NCI-H1930 (cell line): ENCODE data around the gene SCART1.
"Not testable (repeated sequence)": the region's sequence is repeated elsewhere in the genome, so short reads cannot be mapped to it uniquely, and the experiment has no call there.

ENCODE experiments used
- DNase-seq, 2 experiments: peaks; one replicate each; lab custom pipeline; 2025; lab: John Stamatoyannopoulos, UW

Gene SCART1

GRCh38 chr10:133432789-133433188 lies 21.0 kb upstream of the SCART1 start:
- not testable (repeated sequence) for DNase-seq

DNA sequence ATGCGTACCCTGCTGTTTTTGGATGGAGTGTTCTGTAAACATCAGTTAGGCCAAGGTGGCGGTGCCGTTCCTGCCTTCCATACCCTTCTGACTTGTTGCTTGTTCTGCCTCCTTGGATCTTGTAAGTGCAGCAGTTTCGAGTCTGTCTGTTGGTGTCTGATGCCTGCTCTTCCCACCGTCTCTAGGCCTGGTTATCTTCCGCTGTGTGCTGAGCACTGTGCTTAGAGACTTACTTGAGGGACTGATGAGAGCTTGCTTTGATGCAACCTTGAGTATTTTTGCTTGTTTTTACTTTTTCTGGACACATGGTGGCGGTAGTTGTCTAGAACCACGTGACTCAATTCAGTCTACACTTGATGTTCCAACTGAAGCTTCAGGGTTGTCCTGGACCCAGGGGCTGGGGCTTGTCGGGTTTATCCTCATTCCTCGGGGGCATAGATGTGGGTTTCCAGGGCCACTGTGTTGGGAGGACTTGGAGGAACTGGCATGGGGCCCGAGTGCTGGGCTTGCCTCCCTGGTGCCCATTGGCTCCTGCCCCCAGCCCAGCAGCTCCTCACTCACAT lies 15.0 kb upstream of the SCART1 start:
- no peak for DNase-seq

DNA sequence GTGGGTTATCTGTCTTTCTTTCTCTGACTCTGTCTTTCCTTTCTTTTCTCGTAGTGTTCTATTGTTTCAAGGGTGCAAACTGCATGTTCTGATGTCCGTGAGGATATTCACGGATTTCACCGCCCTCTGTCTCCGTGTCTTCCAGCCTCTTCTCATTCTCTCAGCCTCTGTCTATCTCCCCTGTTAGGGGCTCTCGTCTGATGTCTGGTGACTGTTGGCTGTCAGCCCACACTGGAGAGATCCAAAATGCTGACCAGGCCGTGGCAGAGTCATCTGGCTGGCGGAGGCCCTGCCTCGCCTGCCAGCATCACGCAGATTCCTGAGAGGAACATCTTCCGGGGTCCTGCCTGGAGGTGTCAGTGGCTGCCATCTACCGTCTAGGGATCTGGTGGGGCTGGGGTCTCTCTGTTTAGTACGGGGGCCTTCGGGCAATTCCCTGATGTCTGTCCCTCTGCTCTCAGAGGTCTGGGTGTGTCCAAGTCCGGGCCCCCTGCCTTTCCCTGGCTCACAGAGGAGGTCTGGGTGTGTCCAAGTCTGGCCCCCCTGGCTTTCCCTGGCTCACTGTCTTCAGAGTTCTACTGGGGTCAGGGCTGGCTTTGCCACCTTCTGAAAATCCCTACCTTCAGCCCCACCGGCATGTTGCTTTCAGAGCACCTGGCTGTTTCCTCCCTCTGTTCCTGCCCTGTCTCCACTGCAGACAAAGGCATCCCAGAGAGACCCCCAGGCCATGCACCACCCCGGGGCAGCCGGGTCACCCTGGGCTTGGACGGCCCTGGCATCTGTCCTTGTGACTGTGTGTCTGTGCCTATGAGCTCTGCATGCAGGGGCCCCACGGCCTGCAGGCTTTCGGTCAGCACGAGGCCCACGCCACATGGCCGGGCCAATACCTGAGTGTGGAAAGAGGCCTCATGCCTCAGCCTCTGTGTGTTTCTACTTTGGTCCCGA lies 14.0 kb upstream of the SCART1 start:
- DNase-seq: no peak

- DNase-seq: no peak
Measured at GRCh38 chr10:133440633-133441285, 13.0 kb upstream of the SCART1 start.

DNA sequence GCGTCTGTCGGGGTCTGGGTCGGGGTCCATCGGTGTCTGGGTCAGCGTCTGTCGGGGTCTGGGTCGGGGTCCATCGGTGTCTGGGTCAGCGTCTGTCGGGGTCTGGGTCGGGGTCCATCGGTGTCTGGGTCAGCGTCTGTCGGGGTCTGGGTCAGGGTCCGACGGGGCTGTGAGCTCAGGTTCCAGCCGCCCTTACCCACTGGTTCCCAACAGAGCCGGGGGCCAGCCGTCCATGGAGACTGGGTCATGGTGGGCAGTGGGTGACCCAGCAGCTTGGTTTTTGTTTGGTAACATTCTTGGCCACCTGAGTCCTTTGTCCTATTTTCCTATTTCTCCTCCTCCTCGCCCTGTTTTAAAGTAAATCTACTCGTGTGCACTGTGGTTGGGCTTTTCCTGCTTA lies 12.4 kb upstream of the SCART1 start:
- DNase-seq: not testable (repeated sequence)

DNA sequence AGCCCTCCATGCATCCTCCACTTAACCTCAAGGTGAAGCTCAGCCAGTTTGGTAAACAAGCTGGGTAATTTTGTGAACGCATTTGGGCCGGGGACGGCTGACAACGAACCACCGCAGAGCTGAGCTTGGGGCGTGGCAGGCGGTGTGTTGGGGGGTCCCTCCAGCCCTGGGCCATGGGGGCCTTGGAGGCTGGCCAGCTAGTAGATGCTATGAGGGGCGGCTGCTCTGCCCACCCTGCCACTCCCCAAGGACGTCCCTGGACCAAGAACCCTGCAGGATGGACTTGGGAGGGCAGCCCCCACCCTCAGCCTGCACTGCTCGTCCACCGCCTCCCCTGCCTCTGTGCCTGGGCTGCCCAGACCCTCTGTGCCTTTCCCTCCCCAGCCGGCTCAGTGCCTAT lies 12.0 kb upstream of the SCART1 start:
- no peak for DNase-seq

DNA sequence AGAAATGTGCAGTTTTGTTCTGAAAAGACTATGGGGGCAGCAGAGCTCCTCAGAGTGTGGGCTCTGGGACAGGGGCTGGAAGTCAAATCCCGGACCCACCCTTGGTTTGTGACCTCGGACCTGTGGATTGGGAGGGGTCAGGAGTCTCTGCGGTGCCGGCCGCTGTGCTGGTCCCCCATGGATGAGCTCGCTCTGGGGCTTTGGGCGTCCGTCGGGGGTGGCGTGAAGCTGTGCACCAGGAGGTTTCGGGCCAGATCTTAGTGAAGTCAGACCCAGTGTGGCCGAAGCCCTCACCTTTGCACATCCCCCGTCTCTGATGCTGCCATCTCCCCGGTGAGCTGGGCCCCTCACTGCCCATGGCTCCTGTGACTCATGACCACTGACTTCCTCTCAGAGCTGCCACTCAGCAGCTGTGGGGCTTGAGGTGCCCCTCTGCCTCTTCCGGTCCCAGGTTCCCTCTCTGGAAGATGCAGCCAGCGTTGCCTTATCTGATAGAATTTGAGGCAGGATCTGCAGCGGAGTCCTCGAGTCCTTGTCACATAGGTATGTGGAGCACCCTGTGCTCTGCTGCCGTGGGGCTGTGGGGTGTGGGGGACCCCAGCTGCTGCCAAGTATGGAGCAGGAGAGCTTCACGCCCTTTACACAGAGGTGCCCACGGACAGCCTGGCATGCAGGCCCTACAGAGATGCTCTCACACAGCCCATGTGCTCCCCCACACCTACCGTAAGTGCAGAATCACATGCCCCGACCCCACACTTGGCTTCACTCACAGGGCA lies 11.4 kb upstream of the SCART1 start:
- DNase-seq: no peak

DNA sequence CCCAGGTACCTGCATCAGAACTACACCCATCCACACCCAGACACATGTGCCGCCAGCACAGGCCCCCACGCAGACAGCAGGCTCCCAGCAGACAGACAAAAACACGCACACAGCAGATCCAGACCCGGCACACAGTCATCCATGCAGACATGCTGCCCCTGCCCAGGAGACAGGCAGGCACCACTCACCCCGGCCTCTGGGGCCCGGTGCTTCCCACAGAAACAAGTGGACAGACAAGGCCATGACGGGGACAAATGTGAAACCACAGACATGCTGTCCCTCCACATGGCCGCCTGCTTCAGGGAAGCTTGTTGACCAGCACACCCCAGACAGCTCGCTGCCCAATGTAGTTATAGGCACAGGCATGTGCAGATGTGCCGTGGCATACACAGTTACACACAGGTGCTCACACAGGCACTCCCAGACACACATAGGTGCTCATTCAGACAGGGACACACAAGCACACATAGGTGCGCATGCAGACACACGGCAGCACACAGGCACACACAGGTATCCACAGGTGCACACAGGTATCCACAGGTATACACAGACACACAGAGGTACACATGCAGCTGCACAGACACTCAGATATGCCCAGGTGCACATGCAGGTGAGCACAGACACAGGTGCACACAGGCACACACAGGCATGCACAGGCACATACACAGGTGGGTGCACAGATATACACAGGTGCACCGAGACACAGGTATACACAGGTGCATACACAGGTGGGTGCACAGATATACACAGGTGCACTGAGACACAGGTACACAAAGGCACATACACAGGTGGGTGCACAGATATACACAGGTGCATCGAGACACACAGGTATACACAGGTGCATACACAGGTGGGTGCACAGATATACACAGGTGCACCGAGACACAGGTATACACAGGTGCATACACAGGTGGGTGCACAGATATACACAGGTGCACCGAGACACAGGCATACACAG lies 10.5 kb upstream of the SCART1 start:
- DNase-seq: no peak

DNA sequence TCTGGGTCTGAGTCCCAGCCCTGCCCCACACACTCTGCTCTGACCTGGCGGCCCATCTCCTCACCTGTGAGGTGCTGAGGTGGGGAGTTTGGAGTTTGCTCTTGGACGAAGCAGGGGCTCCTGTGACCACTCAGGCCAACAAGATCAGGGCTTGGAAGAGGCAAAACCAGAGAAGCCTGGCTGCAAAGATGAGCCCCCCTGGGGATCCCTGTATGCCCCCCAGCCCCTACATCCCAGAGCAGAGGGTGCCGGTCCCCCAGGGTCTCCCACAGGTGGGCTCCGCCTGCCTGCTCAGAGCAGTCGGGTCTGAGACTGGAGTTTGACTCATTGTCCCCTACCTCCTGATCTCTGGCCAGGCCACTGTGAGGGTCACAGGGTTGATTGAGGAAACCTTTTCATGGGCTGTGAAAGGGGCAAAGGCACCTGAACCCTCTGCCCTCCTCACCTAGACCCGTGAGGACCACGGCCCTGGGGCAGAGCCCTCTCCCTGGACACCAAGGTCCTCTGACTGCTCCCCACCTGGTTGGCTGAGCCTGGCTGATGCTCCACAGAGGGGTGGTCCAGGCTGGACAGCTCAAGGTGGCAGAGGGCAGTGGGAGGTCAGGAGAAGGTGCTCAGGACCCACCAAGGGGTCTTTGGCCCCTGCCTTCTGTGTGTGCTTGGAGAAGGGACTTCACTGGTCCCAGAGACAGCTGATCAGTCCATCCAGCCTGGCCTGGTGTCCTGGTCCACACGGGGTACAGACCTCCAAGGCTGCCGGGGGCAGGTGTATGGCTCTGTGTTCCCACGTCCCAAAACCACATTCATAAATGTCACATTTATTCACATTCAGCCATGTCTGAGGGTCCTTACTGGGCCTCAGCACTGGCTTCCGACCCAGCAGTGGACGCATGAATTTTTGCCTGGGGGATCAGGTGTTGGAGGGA lies 9.1 kb upstream of the SCART1 start:
- DNase-seq: no peak

DNA sequence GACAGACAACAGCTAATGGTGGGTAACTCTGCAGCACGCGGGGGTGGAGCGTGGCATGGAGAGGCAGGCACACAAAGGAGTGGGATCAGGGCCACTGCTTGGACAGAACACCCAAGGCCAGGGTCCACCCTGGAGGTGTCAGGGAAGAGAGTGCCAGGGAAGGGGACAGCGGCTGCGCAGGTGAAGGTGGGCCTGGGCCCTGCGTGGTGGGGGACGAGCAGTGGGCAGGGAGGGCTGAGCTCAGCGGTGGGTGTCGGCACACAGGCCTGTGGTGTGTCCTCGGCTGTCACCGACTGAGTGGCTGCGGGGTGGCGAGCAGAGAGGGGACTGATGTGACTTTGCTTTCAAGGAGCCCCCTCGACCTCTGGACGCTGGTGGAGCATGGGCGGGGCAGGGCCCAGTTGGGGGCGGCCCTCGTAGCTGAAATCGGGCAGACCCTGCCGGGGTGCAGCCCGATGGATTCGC lies 8.4 kb upstream of the SCART1 start:
- DNase-seq: no peak

DNA sequence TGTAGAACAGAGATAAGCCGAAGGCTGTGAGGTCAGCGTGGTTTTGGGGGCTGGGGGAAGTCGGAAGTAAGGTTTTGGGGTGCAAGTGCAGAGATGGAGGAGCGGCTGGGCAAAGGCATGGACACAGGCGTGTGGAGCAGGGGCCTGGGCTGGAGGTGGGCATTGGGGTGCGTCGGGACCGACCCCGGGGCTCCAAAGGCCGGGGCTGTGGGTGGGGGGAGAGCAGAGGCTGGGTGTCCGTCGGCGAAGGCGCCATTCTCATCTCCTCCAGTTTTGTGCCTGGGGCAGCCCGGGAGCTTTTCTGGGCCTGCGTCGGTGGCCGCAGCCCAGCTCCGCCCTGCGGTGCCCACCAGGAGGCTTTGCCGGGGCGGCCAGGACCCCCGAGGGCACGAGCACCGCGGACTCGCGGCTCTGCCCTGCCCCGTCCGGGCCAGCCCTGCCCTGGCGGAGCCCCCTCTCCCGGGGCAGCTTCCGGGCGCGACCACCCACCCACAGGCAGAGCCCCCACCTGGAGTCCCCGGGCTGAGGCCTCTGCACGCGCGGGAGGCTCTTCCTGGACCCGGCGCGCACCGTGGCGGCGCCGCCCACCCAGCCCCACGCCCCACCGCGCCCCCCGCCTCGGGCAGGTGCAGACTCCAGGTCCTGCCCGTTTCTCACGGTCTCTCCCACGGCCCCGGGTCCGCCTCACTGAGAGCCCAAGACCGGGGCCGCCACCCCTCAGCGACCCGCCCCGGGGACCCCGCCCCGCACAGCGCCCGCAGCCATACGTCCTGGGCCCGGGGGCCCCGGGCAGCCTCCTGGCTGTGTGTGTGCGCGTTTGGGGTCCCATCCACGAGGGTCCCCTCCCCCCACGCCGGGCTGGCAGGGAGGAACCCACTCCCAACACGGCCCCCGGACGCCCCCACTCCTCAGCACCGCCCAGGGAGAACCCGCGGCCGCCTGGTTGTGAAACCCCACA lies 7.7 kb upstream of the SCART1 start:
- no peak for DNase-seq

GRCh38 chr10:133446979-133447378 lies 6.8 kb upstream of the SCART1 start:
- DNase-seq: no peak

- DNase-seq: no peak
Measured at GRCh38 chr10:133448120-133448519, 5.6 kb upstream of the SCART1 start.

- no peak for DNase-seq
Measured at GRCh38 chr10:133451346-133451745, 2.4 kb upstream of the SCART1 start.

DNA sequence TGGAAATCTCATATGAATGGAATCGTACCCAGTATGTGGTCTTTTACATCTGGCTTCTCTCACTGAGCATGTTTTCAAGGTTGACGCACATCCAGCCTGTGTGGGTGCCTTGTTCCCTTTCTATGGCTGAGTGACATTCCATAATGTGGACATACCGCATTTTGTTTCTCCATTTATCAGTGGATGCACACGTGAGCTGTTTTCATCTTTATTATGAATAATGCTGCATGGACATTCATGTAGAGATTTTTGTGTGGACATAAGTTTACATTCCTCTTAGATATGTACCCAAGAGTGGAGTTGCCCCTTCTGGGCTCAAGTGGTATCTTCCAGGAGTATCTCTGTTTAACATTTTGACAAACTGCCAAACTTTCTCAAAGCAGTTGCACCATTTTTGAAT lies 1.3 kb upstream of the SCART1 start:
- DNase-seq: no peak

DNA sequence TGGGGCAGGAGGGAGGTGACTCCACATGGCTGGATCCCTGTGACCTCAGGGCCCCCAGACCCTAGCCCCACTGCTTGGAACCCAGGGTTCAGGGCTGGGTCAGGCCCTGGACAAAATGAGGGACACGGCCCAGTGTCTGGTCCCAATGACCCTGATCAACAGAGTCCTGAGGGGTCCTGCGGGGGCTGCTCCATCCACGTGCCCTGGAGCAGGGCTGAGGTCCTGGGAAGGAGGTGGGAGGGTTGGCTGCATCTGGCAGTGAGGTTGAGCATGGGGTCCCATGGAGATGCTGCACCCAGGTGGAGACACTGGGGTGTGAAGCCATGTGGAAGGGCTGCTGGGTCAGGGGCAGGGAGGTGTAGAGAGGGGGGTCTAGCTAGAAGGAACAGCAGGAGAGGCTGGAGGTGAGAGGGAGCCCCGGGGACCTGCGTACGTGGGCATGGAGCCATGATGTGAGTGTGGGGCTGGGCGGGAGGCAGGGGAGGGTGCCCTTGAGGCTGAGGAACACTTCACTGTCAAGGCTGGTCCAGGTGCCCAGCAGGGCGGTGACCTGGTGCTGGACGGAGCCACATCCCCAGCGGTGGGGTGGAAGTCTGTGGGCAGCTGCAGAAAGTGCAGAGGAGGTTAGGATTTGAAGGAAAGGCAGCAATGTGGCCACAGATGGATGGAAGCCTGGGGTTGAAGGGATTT lies 604 bp downstream of the SCART1 start:
- no peak for DNase-seq

DNA sequence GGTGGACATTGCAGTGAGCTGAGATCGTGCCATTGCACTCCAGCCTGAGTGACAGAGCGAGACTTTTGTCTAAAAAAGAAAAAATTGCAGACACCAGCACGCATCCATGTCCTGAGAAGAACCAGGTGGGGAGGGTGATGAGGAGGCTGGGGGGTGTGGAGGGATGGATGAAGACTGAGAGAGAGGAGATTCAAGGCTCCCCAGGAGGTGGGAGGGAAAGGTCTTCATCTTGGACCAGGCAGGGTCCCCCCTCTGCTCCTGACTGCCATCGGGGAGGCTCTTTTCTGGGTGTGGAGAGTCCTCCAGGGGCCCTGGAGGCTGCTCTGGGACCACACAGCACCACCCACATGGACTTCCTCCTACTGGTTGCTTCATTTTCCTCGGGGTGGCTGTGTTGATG lies 1.5 kb downstream of the SCART1 start:
- DNase-seq: no peak

DNA sequence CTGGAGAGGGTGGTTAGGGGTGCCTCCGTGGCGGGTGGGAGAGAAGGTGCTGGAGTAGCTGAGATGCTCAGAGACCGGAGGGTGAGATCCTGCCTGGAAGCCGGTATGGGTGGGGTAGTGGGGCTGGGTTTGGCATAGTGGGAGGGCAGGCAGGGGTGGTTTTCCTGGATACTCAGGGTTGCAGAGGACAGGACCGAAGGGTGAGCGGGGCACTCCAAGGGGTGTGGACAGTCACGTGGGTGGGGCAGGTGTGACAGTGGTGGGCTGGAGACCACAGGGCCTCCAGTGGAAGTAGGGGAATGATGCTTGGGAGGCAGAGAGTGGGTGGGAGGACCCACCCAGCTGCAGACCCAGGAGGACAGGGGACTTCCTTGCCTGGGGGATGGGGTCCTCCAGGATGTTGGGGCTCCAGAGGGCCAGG lies 1.9 kb downstream of the SCART1 start:
- DNase-seq: no peak
